GM10847 (cell line): ENCODE measurements around the gene LONRF2.

Experiments used
- POLR2A ChIP-seq: IDR thresholded peaks from 2 replicates; pipeline ENCODE4 v1.6.1; 2011; ENCODE audit not compliant: insufficient read length; ENCODE audit errors: extremely low read depth

Gene LONRF2

GRCh38 chr2:100268986-100269385 is 53.3 kb downstream of the LONRF2 start:
- TF ChIP-seq POLR2A = no peak

DNA sequence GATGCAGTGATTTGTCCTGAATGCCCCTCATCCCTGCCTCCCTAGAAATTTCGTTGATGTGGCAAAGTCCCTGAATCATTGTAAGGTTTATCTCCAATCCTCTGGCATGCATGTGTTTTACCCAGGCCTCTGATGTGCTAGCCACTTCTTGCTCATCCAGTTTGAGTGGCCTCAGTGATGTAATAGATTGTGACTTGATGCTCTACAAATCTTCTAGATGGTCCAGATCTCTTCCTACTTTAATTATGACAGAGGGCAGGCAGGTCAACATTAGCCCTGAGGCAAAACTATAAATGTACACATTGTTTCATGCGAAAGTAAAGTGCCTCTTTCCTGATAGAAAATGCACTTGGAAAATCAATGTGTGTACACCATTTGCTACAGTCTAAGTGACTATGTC is 54.5 kb downstream of the LONRF2 start:
- no peak for TF ChIP-seq POLR2A

DNA sequence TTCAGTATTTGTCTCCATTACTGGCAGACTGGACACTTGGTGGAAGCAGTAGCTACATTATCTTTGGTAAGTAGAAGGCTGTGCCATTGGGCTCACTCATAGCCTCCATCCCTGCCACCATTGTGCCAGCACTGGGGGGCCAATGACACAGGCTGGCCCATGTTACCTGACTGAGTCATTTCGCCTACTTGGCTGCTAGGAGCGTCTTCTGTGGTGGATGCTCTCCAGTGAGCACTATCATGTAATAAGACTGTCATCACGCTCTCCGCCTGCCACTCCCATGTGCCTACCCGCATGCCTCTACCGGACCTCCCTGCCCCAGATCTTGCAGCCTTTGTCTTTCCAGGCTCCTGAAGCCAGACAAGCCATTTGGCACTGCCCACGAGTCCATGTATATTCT is 56.2 kb downstream of the LONRF2 start:
- no peak for TF ChIP-seq POLR2A

- no peak for TF ChIP-seq POLR2A
Observed at GRCh38 chr2:100265226-100265625, 57.1 kb downstream of the LONRF2 start.

DNA sequence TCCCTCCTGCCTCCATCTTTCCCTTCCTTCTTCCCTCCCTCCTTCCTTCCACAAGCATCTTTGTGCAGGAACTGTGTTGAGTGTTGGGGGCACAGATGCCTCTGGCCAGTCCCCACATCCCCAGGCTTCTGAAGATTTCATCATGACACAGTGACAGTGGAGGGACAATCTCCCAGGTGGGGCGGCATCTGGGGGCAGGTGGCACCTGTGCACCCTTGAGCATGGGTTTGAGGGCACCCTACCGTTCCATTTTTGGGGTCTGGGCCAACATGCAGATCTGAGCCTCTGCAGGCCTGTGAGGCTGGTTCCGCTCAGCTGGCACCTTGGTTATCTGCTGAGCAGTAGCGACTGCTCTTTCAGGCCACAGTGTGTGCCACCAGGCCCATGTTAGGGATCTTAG is 57.6 kb downstream of the LONRF2 start:
- no peak for TF ChIP-seq POLR2A

GRCh38 chr2:100264121-100264520 is 58.2 kb downstream of the LONRF2 start:
- no peak for TF ChIP-seq POLR2A

DNA sequence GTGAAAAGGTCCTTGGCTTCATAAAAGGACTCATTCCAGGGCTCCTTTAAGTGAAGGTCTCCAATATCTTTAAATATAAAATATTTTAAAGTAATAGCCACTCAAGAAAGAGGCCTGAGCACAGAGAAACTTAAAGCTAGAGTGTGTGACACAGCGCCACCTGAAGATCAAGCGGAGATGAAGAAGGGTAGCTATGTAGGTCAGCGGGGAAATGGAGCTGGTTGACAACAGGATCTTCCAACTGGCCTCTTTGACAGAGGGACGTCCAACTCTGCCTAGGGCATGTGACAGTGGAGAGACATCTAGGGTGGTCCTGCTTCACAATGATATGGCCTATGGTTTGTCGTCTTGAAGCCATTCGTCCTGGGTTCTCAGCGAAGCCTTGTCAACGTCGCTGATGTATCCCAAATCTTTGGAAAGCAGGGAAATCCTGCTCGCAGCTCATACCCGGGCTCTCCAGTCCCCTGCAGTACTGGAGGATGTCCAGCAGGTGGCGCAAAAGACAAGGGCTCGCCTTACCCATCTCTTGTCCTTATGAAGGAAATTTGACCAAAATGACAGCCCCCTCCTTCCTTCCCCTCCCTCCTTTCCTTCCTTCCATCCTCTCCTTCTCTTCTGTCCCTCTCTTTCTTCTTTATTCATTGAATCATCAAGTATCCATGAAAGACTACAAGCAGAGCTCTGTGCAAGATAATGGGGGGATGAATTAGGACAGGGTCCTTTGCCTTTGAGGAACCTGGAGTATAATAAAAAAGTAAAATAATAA is 59.6 kb downstream of the LONRF2 start:
- no peak for TF ChIP-seq POLR2A

DNA sequence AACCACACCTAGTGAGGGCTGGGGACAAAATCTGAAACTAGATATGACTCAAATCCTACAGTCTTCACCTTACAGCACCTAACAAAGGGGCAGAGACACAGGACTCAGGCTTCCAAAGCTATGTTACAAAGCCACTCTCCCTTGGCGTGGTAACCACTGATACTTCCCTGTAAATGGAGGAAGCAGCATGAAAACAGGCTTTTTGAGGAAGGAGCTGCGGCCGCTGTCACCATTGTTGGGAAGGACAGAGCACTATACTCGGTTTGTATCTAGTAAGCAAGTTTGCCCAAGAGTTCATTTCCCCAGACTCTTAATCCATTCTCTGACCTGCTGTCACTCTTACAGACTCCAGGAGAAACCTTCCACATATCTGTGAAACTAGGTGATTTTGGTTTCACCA is 60.3 kb downstream of the LONRF2 start:
- no peak for TF ChIP-seq POLR2A

- TF ChIP-seq POLR2A = no peak
Observed at GRCh38 chr2:100260712-100261620, 61.3 kb downstream of the LONRF2 start.

DNA sequence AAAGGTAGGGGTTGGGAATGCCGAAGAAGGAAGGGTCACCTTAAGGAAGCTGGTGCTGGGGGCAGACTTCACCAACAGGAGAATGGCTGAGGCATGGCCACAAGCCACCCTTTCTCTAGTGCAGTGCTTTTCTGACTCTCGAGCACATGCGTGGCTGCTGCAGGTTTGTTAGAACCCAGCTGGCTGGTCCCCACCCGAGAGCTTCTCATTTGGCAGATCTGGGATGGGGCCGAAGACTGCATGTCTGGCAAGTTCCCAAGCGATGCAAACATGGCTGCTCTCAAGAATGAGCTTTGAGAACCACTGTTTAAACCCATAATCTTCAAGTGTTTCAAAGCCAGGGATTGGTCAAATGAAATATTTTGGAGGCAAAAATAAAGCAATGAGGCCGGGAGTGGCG is 63.2 kb downstream of the LONRF2 start:
- no peak for TF ChIP-seq POLR2A

GRCh38 chr2:100257939-100258338 is 64.4 kb downstream of the LONRF2 start:
- no peak for TF ChIP-seq POLR2A

- TF ChIP-seq POLR2A = no peak
Observed at GRCh38 chr2:100256849-100257248, 65.5 kb downstream of the LONRF2 start.

- TF ChIP-seq POLR2A = no peak
Observed at GRCh38 chr2:100256416-100256815, 65.9 kb downstream of the LONRF2 start.

DNA sequence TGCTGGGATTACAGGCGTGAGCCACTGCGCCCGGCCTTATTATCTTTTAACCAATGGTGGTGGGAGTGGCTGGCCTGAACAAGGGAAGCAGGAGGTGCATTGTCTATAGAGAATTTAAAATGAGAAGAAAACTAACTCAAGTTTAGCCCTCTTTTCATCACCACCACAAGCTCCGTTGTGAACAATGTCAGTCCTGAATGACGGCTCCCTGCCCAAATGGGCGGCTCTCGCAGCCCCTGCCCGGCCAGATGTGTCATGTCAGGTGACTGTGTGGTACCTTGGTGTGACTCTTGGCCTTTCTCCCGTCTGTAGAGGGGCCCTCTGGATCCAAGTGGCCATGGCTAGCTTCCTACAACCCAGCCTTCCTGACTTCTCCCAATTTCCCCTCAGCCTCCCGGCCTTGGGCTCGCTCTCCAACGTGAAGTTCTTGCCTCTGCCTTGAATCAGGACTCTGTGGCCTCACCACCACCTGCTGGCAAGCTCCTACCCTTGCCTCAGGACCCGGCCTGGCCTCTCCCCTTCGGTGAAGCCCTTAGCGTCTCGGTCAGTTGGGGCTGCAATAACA is 67.6 kb downstream of the LONRF2 start:
- no peak for TF ChIP-seq POLR2A

- no peak for TF ChIP-seq POLR2A
Observed at GRCh38 chr2:100253786-100254185, 68.5 kb downstream of the LONRF2 start.
